ENCODE data around the gene MOCOS. TPM values are rescaled to one million over a fixed set of nuclear protein-coding genes. Genes with fewer than 3 reads are reported as not detected.

The MOCOS gene
- total RNA-seq, 1 experiment from 2014 or later: 12.1 TPM

GRCh38 chr18:36205166-36205565 is 17.9 kb downstream of the MOCOS start:
- no peak overlapping the region for H2AFZ ChIP-seq (ENCODE audit: low read depth, low read length, poor library complexity, severe bottlenecking)
- RAD21 ChIA-PET (ENCODE audit: low non-redundant PET in 1 of 2, low total read pairs in 2 of 2, uncharacterized antibody in 2 of 2, unreplicated experiment in 2 of 2): no interaction called here
- POLR2A ChIA-PET: no interaction called here
- H3K4me1 ChIP-seq (ENCODE audit: control insufficient read depth in 1 of 2, insufficient read depth in 2 of 2, low read length in 2 of 2): no peaks in the 10 kb centered on the region
- no peak overlapping the region for H3K4me2 ChIP-seq (ENCODE audit: low read length)
- peaks cover 0 to 3% of the 10 kb centered on the region in 2 experiments; a peak in 2 of 4 replicates for H3K36me3 ChIP-seq (ENCODE audit: control insufficient read depth in 1 of 2, insufficient read depth in 2 of 2, low read length in 2 of 2)
- no peaks in the 10 kb centered on the region for H3K9me2 ChIP-seq (ENCODE audit: insufficient read depth)
- H3K4me3 ChIP-seq (replicated peaks in 1 of 2; ENCODE audit: low read depth in 1 of 2, low read length in 2 of 2): no peak overlapping the region
- intact Hi-C loops (cut with micrococcal nuclease): no loop called here
- no peaks in the 10 kb centered on the region for H3K79me2 ChIP-seq (ENCODE audit: insufficient read depth, low read length)
- no peaks in the 10 kb centered on the region for H3K27me3 ChIP-seq (ENCODE audit: insufficient read depth, low read length)
- H3K9ac ChIP-seq (ENCODE audit: low read length): no peak overlapping the region
- TF ChIP-seq TCF7L2 (IDR thresholded peaks at IDR 0.05; ENCODE audit: borderline replicate concordance, extremely low read depth, insufficient read depth, insufficient read length): no peak
- no peak for TF ChIP-seq YY1 (IDR thresholded peaks at IDR 0.05; ENCODE audit: extremely low read depth, insufficient replicate concordance, low read depth, low read length)
- TF ChIP-seq ELF1 (IDR thresholded peaks at IDR 0.05; ENCODE audit: borderline replicate concordance, low read depth): no peak
- TF ChIP-seq CBX3 (IDR thresholded peaks at IDR 0.05; ENCODE audit: low read depth): no peak
- no peak for TF ChIP-seq FOSL1 (IDR thresholded peaks at IDR 0.05; ENCODE audit: low read depth)
- TF ChIP-seq EGR1 (IDR thresholded peaks at IDR 0.05; ENCODE audit: low read depth): no peak
- no peak for TF ChIP-seq POLR2A (IDR thresholded peaks at IDR 0.05; ENCODE audit: borderline replicate concordance, extremely low read depth, insufficient read depth, insufficient read length)
- no peak for TF ChIP-seq SRF (IDR thresholded peaks at IDR 0.05; ENCODE audit: low read depth)
- TF ChIP-seq, protein P1, sequence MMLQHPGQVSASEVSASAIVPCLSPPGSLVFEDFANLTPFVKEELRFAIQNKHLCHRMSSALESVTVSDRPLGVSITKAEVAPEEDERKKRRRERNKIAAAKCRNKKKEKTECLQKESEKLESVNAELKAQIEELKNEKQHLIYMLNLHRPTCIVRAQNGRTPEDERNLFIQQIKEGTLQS (IDR thresholded peaks at IDR 0.05): no peak
- TF ChIP-seq, protein P2, sequence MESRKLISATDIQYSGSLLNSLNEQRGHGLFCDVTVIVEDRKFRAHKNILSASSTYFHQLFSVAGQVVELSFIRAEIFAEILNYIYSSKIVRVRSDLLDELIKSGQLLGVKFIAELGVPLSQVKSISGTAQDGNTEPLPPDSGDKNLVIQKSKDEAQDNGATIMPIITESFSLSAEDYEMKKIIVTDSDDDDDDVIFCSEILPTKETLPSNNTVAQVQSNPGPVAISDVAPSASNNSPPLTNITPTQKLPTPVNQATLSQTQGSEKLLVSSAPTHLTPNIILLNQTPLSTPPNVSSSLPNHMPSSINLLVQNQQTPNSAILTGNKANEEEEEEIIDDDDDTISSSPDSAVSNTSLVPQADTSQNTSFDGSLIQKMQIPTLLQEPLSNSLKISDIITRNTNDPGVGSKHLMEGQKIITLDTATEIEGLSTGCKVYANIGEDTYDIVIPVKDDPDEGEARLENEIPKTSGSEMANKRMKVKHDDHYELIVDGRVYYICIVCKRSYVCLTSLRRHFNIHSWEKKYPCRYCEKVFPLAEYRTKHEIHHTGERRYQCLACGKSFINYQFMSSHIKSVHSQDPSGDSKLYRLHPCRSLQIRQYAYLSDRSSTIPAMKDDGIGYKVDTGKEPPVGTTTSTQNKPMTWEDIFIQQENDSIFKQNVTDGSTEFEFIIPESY (IDR thresholded peaks at IDR 0.05; ENCODE audit: extremely low read depth, insufficient replicate concordance, low read length): no peak
- TF ChIP-seq CEBPB (IDR thresholded peaks at IDR 0.05; ENCODE audit: low read depth): no peak
- TF ChIP-seq EZH2phosphoT487 (IDR thresholded peaks at IDR 0.05; ENCODE audit: borderline replicate concordance): no peak
- no peak for TF ChIP-seq RAD21 (IDR thresholded peaks at IDR 0.05; ENCODE audit: low read depth)
- no peak for TF ChIP-seq SIN3A (IDR thresholded peaks at IDR 0.05; ENCODE audit: low read depth)
- no peak for TF ChIP-seq ZFX (IDR thresholded peaks at IDR 0.05)
- TF ChIP-seq SP1 (IDR thresholded peaks at IDR 0.05; ENCODE audit: low read depth): no peak
- TF ChIP-seq POLR2AphosphoS5 (IDR thresholded peaks at IDR 0.05; ENCODE audit: low read depth, low read length): no peak
- TF ChIP-seq EZH2 (IDR thresholded peaks at IDR 0.05): no peak
- TF ChIP-seq CTCF (IDR thresholded peaks at IDR 0.05 in 2 of 3, conservative IDR thresholded peaks at IDR 0.05 in 1 of 3; ENCODE audit: borderline replicate concordance in 1 of 3, insufficient read depth in 1 of 3, low read depth in 2 of 3, low read length in 2 of 3): no peak
- no peak for TF ChIP-seq MAX (IDR thresholded peaks at IDR 0.05)
- no peak for ATAC-seq
- CTCF ChIA-PET: no interaction called here
- DNase-seq (ENCODE audit: low read depth, low spot score): no peak
- H3K27ac ChIP-seq (ENCODE audit: low read depth, low read length): no peak overlapping the region
- no TSS peak for BruUV-seq (replicated peaks)
- H3K9me3 ChIP-seq (ENCODE audit: control insufficient read depth in 1 of 2, insufficient read depth in 1 of 2, low read depth in 1 of 2, low read length in 2 of 2): peaks cover 0 to 4% of the 10 kb centered on the region in 2 experiments; a peak in 1 of 4 replicates
- H4K20me1 ChIP-seq (ENCODE audit: insufficient read depth): no peaks in the 10 kb centered on the region
